ENCODE results near the gene TRMT44.
"Not testable (repeated sequence)": the region's sequence is repeated elsewhere in the genome, so short reads cannot be mapped to it uniquely, and the experiment has no call there.

The TRMT44 gene

GRCh38 chr4:8494983-8495548 lies 54.5 kb downstream of the TRMT44 start:
- no peak for DNase-seq (ENCODE audit: low read depth in 2 of 2)

- no peak for DNase-seq (ENCODE audit: low read depth in 2 of 2)
These were observed 55.2 kb downstream of the TRMT44 start for GRCh38 chr4:8495803-8496202.

GRCh38 chr4:8497762-8498161 lies 57.2 kb downstream of the TRMT44 start:
- DNase-seq (ENCODE audit: low read depth in 2 of 2), result no peak

- no peak for DNase-seq (ENCODE audit: low read depth in 2 of 2)
These were observed 60.4 kb downstream of the TRMT44 start for GRCh38 chr4:8500966-8501365.

- DNase-seq (ENCODE audit: low read depth in 2 of 2), result no peak
These were observed 61.2 kb downstream of the TRMT44 start for GRCh38 chr4:8501781-8502180.

GRCh38 chr4:8502371-8502770 lies 61.8 kb downstream of the TRMT44 start:
- DNase-seq (ENCODE audit: low read depth in 2 of 2), result no peak

GRCh38 chr4:8502836-8503585 lies 62.4 kb downstream of the TRMT44 start:
- DNase-seq (ENCODE audit: low read depth in 2 of 2), result no peak

- no peak for DNase-seq (ENCODE audit: low read depth in 2 of 2)
These were observed 63.2 kb downstream of the TRMT44 start for GRCh38 chr4:8503801-8504200.

GRCh38 chr4:8504279-8505007 lies 63.9 kb downstream of the TRMT44 start:
- DNase-seq (ENCODE audit: low read depth in 2 of 2), result no peak

GRCh38 chr4:8505229-8505628 lies 64.7 kb downstream of the TRMT44 start:
- no peak for DNase-seq (ENCODE audit: low read depth in 2 of 2)

- no peak for DNase-seq (ENCODE audit: low read depth in 2 of 2)
These were observed 65.4 kb downstream of the TRMT44 start for GRCh38 chr4:8506006-8506372.

GRCh38 chr4:8506373-8507195 lies 66.0 kb downstream of the TRMT44 start:
- DNase-seq (ENCODE audit: low read depth in 2 of 2), result no peak

- DNase-seq (ENCODE audit: low read depth in 2 of 2), result no peak
These were observed 66.6 kb downstream of the TRMT44 start for GRCh38 chr4:8507196-8507570.

- DNase-seq (ENCODE audit: low read depth in 2 of 2), result no peak
These were observed 67.0 kb downstream of the TRMT44 start for GRCh38 chr4:8507624-8508023.

GRCh38 chr4:8508266-8508665 lies 67.7 kb downstream of the TRMT44 start:
- no peak for DNase-seq (ENCODE audit: low read depth in 2 of 2)

- no peak for DNase-seq (ENCODE audit: low read depth in 2 of 2)
These were observed 68.2 kb downstream of the TRMT44 start for GRCh38 chr4:8508740-8509139.

- no peak for DNase-seq (ENCODE audit: low read depth in 2 of 2)
These were observed 68.9 kb downstream of the TRMT44 start for GRCh38 chr4:8509311-8509950.

- no peak for DNase-seq (ENCODE audit: low read depth in 2 of 2)
These were observed 69.6 kb downstream of the TRMT44 start for GRCh38 chr4:8510191-8510590.

GRCh38 chr4:8510611-8511285 lies 70.2 kb downstream of the TRMT44 start:
- DNase-seq (ENCODE audit: low read depth in 2 of 2), result no peak

GRCh38 chr4:8512510-8512909 lies 71.9 kb downstream of the TRMT44 start:
- no peak for DNase-seq (ENCODE audit: low read depth in 2 of 2)

- not testable (repeated sequence) for DNase-seq (ENCODE audit: low read depth in 2 of 2)
These were observed 72.5 kb downstream of the TRMT44 start for GRCh38 chr4:8513080-8513479.
